Left colon (tissue), 2 donors: ENCODE results near the gene ADCY4. TPM values are rescaled to one million over a fixed set of nuclear protein-coding genes. Genes with fewer than 3 reads are reported as not detected.
"Not testable (repeated sequence)": the region's sequence is repeated elsewhere in the genome, so short reads cannot be mapped to it uniquely, and the experiment has no call there.

ENCODE experiments used
- ATAC-seq: fragments of 200-7000 bp; cut with Tn5 transposase; one replicate; pipeline ENCODE4 v1.9.1; 2020; ENCODE audit warnings: mild to moderate bottlenecking, moderate library complexity
- DNase-seq, 2 donors: peaks; one replicate each; pipeline ENCODE4 v3.0.0-alpha.2; 2020
- intact Hi-C, 2 donors: fragments of 100-400 bp; cut with DNase I in 1 of 2; cut with micrococcal nuclease in 1 of 2; formaldehyde crosslinking; loops; one replicate each; pipeline versions ENCODE4 v1.11.2 to v1.14.0; 2022; cut with DNase I, micrococcal nuclease
- total RNA-seq, 2 donors: library from RNA; stranded (reverse); fragmentation: NEBNext Ultra II Directional; extraction: Animal tissue kit (Norgen Biotek cat#: 25700); gene quantifications; one replicate each; pipeline ENCODE4 v1.2.1, GENCODE V29; 2021
- donor health status: DM: no; HTN: no; CAD: no.
- donor health status: DM: yes; HTN: yes; CAD: no.

The ADCY4 gene
- total RNA-seq, 2 donors from 2014 or later = 10.1 to 16.4 TPM

DNA sequence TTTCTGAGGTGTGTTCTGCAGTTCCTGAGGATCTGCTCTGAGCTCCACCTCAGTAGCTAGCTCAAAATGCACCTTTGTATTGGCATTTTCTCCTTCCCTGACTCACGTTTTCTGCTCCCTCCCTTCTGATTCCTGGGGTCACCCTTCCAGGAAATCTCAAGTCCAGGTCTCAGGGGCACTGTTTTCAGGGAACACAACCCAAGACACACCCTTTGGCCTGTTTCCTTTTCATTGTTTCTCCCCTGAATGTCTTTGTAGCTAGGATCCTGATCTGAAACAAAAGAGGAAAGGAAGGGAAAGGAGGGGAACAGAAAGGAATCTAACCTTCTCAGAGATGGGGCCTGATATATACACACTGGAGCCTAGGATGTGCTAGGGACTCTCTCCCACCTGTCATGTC is 12.3 kb upstream of the ADCY4 start:
- ATAC-seq (no peak), DNase-seq (no peak)
- intact Hi-C loops = no loop called here

- ATAC-seq = peak; percentile 53
- intact Hi-C loops = no loop called here
- peak in 1 of 2 donors; percentile 28 for DNase-seq
Observed at GRCh38 chr14:24343795-24344660, 9.2 kb upstream of the ADCY4 start.

DNA sequence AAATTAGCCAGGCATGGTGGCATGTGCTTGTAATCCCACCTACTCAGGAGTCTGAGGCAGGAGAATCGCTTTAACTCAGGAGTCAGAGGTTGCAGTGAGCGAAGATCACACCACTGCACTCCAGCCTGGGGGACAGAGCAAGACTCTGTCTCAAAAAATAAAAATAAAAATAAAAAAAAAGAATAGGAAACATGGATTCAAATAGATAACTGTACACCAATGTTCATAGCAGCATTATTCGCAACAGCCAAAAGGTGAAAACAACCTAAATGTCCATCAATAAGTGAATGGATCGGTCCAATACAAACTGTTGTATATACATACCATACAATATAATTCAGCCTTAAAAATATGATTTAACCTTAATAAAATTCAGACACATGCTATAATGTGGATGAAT is 8.0 kb upstream of the ADCY4 start:
- no peak for DNase-seq
- intact Hi-C loops = no loop called here

GRCh38 chr14:24340606-24341005 is 5.7 kb upstream of the ADCY4 start:
- DNase-seq = no peak
- ATAC-seq = no peak
- intact Hi-C loops = no loop called here

More for the DNA sequence above, 8.0 kb upstream of the ADCY4 start:
- no peak for ATAC-seq

DNA sequence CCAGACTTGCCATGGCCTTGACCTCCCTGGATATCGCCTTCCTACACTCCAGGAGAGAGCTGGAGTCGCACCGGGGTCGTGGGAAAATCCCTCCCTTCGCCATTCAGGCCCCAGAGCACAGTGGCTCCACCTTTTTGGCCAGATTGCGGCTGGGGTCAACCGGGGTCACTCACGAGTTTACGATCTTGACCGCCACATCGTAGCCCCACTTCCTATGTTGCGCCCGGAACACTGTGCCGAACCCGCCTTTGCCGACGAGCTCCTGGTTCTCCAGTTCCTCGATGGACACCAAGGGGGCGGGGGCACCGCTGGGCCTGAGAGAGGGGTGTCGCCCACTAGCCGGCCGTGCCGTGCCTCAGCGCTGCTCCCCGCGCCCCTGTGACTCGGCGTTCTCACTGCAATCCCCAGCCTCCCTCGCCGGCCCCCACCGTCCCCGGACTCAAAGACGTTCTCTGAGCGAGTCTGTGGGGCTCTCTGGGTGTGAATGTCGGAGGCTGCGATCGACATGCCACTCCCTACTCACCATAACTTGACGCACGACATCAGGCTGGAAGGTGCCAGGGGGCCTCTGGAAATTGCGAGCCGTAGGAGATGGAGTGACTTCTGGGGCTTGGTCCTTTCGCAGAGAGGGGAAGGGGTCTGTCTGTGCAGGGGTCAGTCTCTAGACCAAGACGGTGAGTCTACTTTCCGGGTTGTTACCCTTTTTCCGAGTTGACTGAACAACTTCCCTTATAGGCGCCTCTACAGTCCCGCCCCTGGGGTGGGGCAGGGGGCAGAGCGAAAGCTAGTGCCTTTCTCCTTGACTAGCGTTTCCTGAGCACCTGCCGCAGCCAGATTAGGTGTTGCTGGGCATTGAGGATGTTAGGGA is 4.6 kb upstream of the ADCY4 start, which contains the start of gene RIPK3:
TSS of gene RIPK3 (minus strand) at position 708 of the 868 bp plus-strand sequence. CDS start at position 543, 165 bp downstream.
- ATAC-seq = peak; percentile 88
- peak; percentile 88 to 89 for DNase-seq
- intact Hi-C loops = loop anchor here in 1 of 2 donors (10.0 kb wide), 1 partner anchor 95 kb away; no protein-coding TSS in a partner anchor

GRCh38 chr14:24338843-24339242 is 4.0 kb upstream of the ADCY4 start:
- no peak for ATAC-seq
- DNase-seq = no peak
- intact Hi-C loops = loop anchor here in 1 of 2 donors (10.0 kb wide), 1 partner anchor 96 kb away; no protein-coding TSS in a partner anchor

DNA sequence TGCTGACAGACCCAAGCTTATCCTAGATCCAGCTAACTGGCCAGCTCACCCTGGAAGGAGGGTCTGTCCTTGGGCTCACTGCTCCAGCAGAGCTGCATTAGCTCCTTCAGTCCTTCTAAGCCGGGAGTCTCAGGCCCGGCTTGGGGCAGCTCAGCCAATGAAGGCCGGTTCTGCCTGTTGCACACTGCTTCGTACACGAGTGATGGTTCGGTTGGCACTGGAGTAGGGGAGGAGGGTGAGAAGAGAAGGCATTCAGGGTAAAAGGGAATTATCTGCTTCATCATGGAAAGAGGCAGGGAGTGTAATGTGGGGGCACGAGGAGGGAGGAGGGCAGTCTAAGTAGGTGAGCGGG is 2.9 kb upstream of the ADCY4 start:
- ATAC-seq (no peak), DNase-seq (no peak)
- intact Hi-C loops = loop anchor here in 1 of 2 donors (10.0 kb wide), 1 partner anchor 97 kb away; no protein-coding TSS in a partner anchor

DNA sequence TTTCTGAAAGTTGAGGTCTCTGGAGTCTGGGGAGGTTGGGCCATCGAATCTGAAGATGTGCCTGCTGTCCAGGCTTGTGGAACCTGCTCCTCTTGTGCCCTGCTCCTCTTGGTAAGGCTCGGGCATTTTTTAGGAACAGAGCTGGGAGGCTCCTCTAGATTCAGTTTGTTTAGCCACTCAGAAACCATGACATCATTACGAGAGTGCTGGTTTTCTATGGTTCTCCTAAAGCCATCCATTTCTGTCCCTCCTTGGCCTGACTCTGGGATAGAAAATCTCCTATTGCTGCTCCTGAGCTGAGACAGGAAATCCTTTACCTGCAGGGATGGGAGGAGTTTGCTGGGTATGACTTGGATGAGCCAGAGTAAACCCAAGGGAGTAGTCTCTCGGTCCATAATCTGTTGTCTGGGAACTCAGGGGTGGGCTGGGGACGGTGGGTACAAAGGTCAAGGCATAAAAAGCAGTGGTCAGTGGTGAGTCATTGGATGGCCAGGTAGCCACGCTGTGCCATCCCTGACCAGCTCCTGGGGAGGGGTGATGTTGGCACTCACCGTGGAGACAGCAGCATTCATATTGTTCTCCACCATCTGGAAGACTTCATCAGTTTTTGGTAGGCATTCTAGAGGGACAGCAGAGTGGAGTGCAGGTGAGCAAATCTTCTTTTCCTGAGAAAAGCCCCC is 2.4 kb upstream of the ADCY4 start:
- ATAC-seq (no peak), DNase-seq (no peak)
- intact Hi-C loops = loop anchor here in 1 of 2 donors (10.0 kb wide), 1 partner anchor 98 kb away; no protein-coding TSS in a partner anchor

DNA sequence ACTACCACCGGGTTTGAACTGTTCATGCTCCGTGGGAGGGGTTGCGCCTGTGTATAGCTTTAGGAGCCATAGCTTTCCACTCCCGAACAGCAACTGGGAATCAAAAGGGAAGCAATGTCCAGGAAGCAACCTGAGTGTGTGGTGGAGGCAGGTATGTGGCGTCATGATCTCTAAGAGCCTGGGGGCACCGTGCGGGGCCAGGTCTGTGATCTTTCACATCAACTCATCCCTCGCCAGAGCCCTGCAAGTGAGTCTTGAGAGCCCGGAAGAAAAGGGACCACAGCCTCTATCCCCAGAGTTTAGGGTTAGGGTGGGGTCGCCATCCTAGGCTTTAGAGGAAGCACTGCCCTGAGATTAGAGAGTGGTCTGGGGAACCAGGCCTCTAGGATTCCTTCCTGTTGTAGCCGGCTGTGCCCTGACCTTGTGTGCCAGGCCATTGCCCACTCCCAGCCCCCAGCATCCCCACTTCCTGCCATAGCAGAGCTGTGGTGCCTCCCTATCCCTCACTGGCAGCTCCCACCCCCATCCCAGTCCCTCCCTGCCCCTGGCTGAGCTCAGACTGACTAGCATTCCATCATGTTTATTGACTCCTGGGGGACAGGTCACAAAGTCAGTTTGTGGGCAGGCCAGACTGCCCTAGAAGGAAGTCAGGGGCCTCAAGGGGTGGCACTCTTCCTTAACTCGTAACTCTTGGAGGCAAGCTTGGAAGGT is 745 bp upstream of the ADCY4 start:
- DNase-seq (no peak), ATAC-seq (no peak)
- intact Hi-C loops = loop anchor here in 1 of 2 donors (10.0 kb wide), 1 partner anchor 99 kb away; no protein-coding TSS in a partner anchor

DNA sequence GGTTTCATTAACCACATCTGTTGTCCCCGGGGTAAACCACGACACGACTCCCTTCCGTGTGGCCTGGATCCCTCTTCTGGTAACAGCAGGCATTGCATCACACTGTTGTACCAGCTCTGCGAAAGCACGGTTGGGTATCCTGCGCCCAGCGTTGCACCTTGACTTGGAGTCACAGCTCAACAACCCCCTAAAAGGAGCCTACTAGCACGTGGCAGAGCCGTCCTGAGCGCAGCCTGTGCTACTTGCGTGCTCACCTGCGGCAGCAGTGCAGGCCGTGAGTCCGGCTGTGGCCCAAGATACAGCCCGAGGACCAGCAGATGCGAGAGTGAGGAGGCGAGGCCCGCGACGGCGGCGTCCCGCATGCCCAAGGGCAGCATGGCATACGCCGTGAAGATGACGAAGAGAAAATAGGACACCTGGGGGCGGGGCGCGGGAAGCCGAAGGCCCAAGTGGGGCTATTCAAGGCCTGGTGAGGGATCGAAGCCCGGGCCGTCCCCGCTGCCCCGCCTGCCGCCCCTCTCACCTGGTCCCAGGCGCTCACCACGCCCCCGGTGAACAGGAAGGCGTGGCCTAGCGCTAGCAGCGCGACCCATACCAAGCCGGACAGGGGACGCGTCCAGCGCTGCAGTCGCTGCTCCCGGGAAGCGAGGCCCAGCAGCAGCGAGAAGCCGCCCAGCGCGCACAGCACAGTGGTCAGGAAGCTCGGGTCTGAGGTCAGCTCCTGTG is 2.4 kb downstream of the ADCY4 start:
- DNase-seq (peak; percentile 74 to 83), ATAC-seq (peak; percentile 67)
- intact Hi-C loops = loop anchor here (2.0 to 10.0 kb wide), 2 partner anchors 98 to 102 kb away; no protein-coding TSS in a partner anchor

- intact Hi-C loops = loop anchor here (2.0 to 10.0 kb wide), 2 partner anchors 99 to 103 kb away; no protein-coding TSS in a partner anchor
- DNase-seq = peak in 1 of 2 donors; percentile 25
- peak; percentile 1 for ATAC-seq
Observed at GRCh38 chr14:24331731-24332267, 3.1 kb downstream of the ADCY4 start.

GRCh38 chr14:24330973-24331674 is 3.7 kb downstream of the ADCY4 start:
- ATAC-seq (no peak), DNase-seq (no peak)
- intact Hi-C loops = loop anchor here in 1 of 2 donors (10.0 kb wide), 1 partner anchor 104 kb away; no protein-coding TSS in a partner anchor

- peak; percentile 46 to 70 for DNase-seq
- no peak for ATAC-seq
- intact Hi-C loops = loop anchor here in 1 of 2 donors (10.0 kb wide), 1 partner anchor 105 kb away; no protein-coding TSS in a partner anchor
Observed at GRCh38 chr14:24329736-24330135, 5.1 kb downstream of the ADCY4 start.

DNA sequence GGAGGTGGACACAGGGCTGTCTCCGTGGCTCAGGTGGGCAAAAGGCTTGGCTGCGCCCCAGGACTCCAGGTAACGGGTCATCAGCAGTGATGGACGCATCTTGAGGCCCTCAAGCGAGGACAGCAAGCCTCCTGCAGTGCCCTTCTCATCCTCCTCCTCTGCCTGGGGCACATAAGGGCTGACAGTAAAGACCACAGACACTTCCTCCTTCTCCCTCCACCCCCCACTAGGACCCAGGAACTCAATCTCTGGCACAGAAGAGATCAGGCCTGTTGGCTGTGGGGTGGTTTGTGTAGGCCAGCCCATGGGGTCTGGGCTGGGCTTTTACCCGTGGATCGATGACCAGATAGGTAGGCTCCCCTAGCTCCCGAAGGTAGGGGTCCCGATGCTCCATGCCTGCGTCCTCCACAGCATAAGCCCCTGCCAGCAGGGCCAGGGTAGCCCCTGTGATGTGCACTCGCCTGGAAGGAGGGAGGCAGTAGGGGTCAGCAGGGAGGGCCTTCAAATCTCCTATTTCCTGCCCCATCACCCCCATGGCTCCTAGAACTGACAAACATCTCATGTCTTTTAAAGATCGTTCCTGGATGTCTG is 5.7 kb downstream of the ADCY4 start:
- ATAC-seq (no peak), DNase-seq (no peak)

GRCh38 chr14:24327914-24328313 is 7.0 kb downstream of the ADCY4 start:
- intact Hi-C loops, ATAC-seq: not testable (repeated sequence)
- peak in 1 of 2 donors; percentile 64 for DNase-seq

More for the DNA sequence above, 5.7 kb downstream of the ADCY4 start:
- intact Hi-C loops = no loop called here

DNA sequence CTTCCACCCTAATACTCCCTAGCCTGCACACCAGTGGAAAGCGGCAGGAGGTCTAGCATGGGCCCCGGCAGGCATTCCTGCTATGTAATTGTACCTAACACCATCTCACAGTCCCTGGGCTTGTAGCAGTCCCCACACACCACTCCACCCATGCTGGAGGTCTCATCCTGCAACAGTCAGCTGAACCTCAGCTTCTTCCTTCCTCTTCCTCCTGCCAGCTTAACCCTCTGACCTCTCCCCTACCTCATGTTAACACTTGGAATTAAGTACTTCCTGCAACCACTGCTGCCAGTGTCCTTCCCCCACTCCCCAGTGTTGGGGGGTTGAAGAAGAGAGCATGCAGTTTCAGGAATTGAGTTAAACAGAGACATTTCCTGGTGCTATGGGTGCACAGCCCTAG is 7.6 kb downstream of the ADCY4 start:
- ATAC-seq = no peak
- intact Hi-C loops = no loop called here
- no peak for DNase-seq
